Endothelial cell of umbilical vein (primary cell): ENCODE data around the gene SEC22A.

ENCODE experiments used
- EZH2 ChIP-seq: IDR thresholded peaks from 2 replicates; pipeline ENCODE4 v1.6.1; 2012; ENCODE audit warnings: borderline replicate concordance, low read depth, mild to moderate bottlenecking, moderate library complexity, low read length, inconsistent platforms; ENCODE audit not compliant: severe bottlenecking
- JUN ChIP-seq: IDR thresholded peaks from 2 replicates; pipeline ENCODE4 v1.6.1; 2011; ENCODE audit warnings: borderline replicate concordance, low read depth; ENCODE audit not compliant: insufficient read length, insufficient read depth
- POLR2A ChIP-seq: IDR thresholded peaks from 2 replicates; pipeline ENCODE4 v1.6.1; 2012; ENCODE audit warnings: low read depth, mild to moderate bottlenecking, control low read depth, low read length
- TF ChIP-seq, protein P1 (sequence below): IDR thresholded peaks from 2 replicates; pipeline ENCODE4 v1.6.1; 2011; ENCODE audit not compliant: insufficient read depth, insufficient read length
- TF ChIP-seq, protein P2 (sequence below), 2 donors: IDR thresholded peaks; 1 replicate in 1 of 2; 2 replicates in 1 of 2; pipeline ENCODE4 v1.5.1; 2011; ENCODE audit warnings: low read length in 2 of 2, mild to moderate bottlenecking in 2 of 2, moderate library complexity in 2 of 2, control low read depth in 1 of 2, inconsistent platforms in 1 of 2, low read depth in 1 of 2; ENCODE audit not compliant: insufficient read depth in 1 of 2; ENCODE audit errors: extremely low read depth in 1 of 2

DNA sequence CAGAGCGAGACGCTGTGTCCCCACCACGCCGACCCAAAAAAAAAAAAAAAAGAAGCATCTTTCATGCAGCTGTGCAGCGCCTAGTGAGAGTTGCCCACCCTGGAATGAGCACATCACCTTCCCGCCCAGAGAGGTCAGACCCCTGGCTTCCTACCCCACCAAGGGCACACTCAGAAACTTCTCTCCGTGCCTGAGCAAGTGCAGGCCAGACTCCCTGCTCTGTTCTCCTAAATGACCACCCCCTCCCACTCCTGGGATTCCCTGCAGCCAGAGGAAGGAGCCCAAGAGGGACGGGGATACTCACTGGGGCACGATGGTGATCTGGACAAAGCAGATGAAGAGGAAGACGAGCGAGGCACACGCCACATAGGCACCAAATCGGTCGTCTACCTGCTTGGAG is 116.0 kb downstream of the SEC22A start:
- TF ChIP-seq, protein P1, sequence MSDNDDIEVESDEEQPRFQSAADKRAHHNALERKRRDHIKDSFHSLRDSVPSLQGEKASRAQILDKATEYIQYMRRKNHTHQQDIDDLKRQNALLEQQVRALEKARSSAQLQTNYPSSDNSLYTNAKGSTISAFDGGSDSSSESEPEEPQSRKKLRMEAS: no peak
- TF ChIP-seq, protein P2, sequence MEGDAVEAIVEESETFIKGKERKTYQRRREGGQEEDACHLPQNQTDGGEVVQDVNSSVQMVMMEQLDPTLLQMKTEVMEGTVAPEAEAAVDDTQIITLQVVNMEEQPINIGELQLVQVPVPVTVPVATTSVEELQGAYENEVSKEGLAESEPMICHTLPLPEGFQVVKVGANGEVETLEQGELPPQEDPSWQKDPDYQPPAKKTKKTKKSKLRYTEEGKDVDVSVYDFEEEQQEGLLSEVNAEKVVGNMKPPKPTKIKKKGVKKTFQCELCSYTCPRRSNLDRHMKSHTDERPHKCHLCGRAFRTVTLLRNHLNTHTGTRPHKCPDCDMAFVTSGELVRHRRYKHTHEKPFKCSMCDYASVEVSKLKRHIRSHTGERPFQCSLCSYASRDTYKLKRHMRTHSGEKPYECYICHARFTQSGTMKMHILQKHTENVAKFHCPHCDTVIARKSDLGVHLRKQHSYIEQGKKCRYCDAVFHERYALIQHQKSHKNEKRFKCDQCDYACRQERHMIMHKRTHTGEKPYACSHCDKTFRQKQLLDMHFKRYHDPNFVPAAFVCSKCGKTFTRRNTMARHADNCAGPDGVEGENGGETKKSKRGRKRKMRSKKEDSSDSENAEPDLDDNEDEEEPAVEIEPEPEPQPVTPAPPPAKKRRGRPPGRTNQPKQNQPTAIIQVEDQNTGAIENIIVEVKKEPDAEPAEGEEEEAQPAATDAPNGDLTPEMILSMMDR (IDR thresholded peaks at IDR 0.05; ENCODE audit: extremely low read depth in 1 of 2, insufficient read depth in 1 of 2, low read depth in 1 of 2, low read length in 2 of 2): no peak
- no peak for TF ChIP-seq EZH2
- no peak for TF ChIP-seq POLR2A
- no peak for TF ChIP-seq JUN
